BE2C (cell line): Measurements from ENCODE around the gene SSX2IP.
"Not testable (repeated sequence)": the region's sequence is repeated elsewhere in the genome, so short reads cannot be mapped to it uniquely, and the experiment has no call there.

Experiments
- DNase-seq: peaks from one replicate; pipeline ENCODE4 v3.0.0-alpha.2; 2020
- H3K27me3 ChIP-seq: fragments of 250-450 bp; sonication (Bioruptor Pico); 2 replicates; pipeline ENCODE4 v1.5.1; 2020; ENCODE audit warnings: mild to moderate bottlenecking
- H3K36me3 ChIP-seq: fragments of 250-450 bp; sonication (Bioruptor Pico); 2 replicates; pipeline ENCODE4 v1.5.1; 2020; ENCODE audit warnings: mild to moderate bottlenecking
- H3K4me1 ChIP-seq: fragments of 250-450 bp; sonication (Bioruptor Pico); 2 replicates; pipeline ENCODE4 v1.5.1; 2020
- H3K4me3 ChIP-seq: 2 replicates; pipeline ENCODE4 v1.5.1; 2011; ENCODE audit warnings: low read depth, low read length
- H3K9me3 ChIP-seq: fragments of 250-450 bp; sonication (Bioruptor Pico); 2 replicates; pipeline ENCODE4 v1.5.1; 2020
- TF ChIP-seq, protein P1 (sequence below): IDR thresholded peaks from 2 replicates; pipeline ENCODE4 v1.5.1; 2012; ENCODE audit warnings: mild to moderate bottlenecking, low read depth, low read length

The SSX2IP gene

DNA sequence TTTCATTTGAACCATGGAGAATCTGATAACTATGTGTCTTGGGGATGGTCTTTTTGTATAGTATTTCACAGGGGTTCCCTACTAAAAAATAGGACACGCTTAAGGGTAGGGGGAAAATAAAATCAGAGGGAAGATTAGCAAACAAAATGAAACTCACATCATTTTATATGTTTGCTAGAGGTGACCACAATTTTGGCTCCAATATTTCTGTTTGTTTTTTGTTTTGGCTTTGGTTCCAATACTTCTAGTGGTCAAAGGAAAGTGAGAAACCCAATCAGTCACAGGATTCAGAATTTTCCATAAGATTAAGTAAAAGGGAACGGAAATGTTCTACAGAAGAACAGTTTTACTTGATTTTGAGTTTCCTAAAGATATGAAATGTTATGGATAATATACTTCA lies 42.3 kb upstream of the SSX2IP start:
- Histone ChIP-seq H3K9me3 (no peaks in the 10 kb centered on the region), H3K4me1 (no peaks in the 10 kb centered on the region), H3K36me3 (no peaks in the 10 kb centered on the region), H3K27me3 (no peaks in the 10 kb centered on the region), H3K4me3 (no peak overlapping the region)
- TF ChIP-seq, protein P1, sequence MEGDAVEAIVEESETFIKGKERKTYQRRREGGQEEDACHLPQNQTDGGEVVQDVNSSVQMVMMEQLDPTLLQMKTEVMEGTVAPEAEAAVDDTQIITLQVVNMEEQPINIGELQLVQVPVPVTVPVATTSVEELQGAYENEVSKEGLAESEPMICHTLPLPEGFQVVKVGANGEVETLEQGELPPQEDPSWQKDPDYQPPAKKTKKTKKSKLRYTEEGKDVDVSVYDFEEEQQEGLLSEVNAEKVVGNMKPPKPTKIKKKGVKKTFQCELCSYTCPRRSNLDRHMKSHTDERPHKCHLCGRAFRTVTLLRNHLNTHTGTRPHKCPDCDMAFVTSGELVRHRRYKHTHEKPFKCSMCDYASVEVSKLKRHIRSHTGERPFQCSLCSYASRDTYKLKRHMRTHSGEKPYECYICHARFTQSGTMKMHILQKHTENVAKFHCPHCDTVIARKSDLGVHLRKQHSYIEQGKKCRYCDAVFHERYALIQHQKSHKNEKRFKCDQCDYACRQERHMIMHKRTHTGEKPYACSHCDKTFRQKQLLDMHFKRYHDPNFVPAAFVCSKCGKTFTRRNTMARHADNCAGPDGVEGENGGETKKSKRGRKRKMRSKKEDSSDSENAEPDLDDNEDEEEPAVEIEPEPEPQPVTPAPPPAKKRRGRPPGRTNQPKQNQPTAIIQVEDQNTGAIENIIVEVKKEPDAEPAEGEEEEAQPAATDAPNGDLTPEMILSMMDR: no peak
- no peak for DNase-seq

DNA sequence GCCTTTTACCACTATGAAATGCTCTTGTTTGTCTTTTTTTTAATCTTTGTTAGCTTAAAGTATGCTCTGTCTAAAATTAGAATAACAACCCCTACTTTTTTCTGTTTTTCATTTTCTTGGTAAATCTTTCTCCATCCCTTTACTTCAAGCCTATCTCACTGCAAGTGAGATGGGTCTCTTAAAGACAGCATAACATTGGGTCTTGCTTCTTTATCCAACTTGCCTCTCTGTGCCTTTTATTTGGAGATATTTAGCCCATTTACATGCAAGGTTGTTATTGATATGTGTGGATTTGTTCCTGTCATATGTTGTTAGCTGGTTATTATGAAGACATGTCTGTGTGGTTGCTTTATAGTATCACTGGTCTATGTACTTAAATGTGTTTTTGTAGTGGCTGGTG lies 41.3 kb upstream of the SSX2IP start:
- Histone ChIP-seq H3K36me3 (no peaks in the 10 kb centered on the region), H3K9me3 (no peaks in the 10 kb centered on the region), H3K4me3 (no peak overlapping the region), H3K4me1 (no peaks in the 10 kb centered on the region), H3K27me3 (no peaks in the 10 kb centered on the region)
- no peak for DNase-seq
- TF ChIP-seq, protein P1: no peak

DNA sequence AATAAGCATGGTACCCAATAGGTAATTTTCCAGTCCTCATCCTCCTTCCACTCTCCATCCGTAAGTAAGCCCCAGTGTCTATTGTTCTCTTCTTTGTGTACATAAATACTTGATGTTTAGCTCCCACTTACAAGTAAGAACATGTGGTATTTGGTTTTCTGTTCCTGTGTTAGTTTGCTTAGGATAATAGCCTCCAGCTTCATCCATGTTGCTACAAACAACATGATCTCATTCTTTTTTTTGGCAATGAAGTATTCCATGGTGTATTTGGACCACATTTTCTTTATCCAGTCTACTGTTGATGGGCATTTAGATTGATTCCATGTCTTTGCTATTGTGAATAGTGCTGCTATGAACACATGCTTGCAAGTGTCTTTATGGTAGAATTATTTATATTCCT lies 37.5 kb upstream of the SSX2IP start:
- not testable (repeated sequence) for H3K27me3 ChIP-seq, H3K36me3 ChIP-seq, H3K9me3 ChIP-seq, H3K4me1 ChIP-seq, H3K4me3 ChIP-seq, DNase-seq

DNA sequence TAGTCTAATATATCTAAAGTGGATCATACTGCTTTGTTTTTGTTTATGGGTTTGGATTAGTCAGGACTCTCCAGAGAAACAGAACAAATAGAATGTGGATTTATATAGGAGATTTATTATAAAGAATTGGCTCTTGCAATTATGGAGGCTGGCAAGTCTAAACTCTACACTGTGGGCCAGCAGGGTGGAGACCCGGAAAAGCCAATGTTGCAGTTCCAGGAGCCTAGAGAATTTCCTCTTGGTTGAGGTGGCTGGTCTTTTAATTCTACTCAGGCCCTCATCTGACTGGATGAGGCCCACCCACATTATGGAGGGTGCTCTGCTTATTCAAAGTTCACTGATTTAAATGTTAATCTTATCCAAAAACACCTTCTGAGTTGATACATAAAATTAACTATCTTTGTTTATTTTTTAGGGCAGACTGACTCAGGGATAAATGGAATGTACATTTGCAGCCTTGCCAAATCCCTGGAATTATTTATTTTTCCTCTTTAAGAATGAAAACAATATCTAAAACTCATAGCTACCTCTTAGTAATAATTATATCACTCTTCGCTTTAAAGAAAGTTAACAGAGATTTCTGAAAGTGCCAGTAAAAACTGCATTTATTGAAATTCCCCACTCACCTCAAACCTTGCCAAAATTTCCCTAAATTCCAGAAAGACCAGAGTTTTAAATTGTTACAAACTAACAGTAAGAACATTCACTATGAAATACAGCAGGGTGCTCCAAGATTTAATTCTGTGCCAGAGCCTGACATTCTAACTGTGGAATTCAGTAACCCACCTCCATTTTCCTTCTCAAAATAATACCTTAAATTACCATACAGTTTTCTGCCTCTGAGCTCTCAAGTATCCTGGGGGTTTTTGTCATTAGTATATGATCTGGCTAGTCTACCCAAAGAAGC lies 36.6 kb upstream of the SSX2IP start:
- H3K36me3 ChIP-seq: no peaks in the 10 kb centered on the region
- H3K9me3 ChIP-seq: no peaks in the 10 kb centered on the region
- no peaks in the 10 kb centered on the region for H3K4me1 ChIP-seq
- DNase-seq: no peak
- H3K27me3 ChIP-seq: no peaks in the 10 kb centered on the region
- TF ChIP-seq, protein P1: no peak
- no peak overlapping the region for H3K4me3 ChIP-seq

DNA sequence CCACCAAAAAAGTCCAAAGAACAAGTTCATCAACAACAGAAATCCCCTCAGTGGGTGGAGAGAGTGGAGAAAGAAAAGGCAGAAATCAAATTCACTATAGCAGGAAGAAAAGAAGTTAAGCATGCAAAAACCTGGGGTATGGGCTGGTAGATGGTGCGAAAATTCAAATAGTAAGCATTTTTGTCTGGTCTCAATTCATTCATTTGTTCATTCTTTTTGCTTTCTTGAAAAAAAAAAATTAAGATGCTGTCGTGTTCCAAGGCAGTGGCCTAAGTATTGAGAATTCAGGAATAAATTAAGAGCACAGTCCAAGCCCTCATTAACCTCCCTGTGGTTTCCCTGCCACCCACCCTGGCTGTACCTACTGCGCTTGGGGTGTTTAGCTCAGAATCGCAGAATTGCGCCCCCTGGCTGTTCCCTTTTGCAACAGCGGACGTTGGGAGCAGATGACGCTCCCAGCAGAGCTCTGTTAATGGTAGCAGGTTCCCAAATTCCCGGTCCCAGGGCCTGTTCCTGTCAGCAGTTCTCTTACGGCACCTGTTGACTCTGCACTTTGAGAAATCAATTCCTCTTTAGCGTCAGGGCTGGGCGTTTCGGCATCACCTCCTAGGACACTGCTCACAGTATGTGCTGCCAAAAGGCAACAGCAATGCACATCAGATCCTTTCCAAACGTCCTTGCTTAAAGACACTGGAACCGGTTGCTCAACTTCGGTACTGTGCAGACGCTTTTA lies 34.0 kb upstream of the SSX2IP start:
- H3K4me3 ChIP-seq: no peak overlapping the region
- TF ChIP-seq, protein P1: peak; percentile 53
- H3K27me3 ChIP-seq: no peaks in the 10 kb centered on the region
- H3K9me3 ChIP-seq: no peaks in the 10 kb centered on the region
- peak; percentile 17 for DNase-seq
- H3K4me1 ChIP-seq: no peaks in the 10 kb centered on the region
- H3K36me3 ChIP-seq: no peaks in the 10 kb centered on the region

DNA sequence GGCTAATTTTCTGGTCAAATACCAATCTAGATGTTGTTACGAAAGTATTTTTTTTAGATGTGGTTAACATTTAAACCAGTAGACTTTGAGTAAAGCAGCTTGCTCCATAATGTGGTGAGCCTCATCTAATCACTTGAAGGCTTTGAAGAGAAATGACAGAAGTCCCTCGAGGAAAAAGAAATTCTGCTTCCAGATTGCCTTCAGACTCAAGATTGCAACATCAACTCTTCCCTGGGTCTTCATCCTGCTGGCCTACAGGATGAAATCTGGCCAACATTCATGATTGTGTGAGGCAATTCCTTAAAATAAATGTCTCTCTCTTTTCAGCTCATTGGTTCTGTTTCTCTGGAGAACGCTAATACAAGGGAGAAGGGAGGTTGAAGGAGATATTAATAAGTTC lies 32.5 kb upstream of the SSX2IP start:
- Histone ChIP-seq H3K4me1 (no peaks in the 10 kb centered on the region), H3K36me3 (no peaks in the 10 kb centered on the region), H3K9me3 (no peaks in the 10 kb centered on the region), H3K4me3 (no peak overlapping the region), H3K27me3 (no peaks in the 10 kb centered on the region)
- TF ChIP-seq, protein P1: no peak
- no peak for DNase-seq

DNA sequence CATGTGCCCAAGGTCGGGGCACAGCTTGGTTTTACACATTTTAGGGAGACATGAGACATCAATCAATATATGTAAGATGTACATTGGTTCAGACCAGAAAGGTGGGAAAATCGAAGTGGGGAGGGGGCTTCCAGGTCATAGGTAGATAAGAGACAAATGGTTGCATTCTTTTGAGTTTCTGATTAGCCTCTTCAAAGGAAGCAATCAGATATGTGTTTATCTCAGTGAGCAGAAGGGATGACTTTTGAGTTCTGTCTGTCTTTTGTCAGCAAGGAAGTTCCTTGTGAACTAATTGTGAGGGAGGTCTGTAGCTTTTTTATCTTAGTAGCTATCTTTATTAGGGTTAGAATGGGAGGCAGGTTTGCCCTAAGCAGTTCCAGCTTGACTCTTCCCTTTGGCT lies 31.6 kb upstream of the SSX2IP start:
- H3K9me3 ChIP-seq, H3K4me1 ChIP-seq, DNase-seq, H3K27me3 ChIP-seq, H3K36me3 ChIP-seq, H3K4me3 ChIP-seq: not testable (repeated sequence)
